GM12872 (cell line): ENCODE results near the gene PFKP.

ENCODE experiments used
- CTCF ChIP-seq: IDR thresholded peaks from 3 replicates; pipeline ENCODE4 v1.5.1; 2011; ENCODE audit warnings: low read depth, mild to moderate bottlenecking, low read length, moderate library complexity; ENCODE audit not compliant: insufficient read depth

PFKP gene

DNA sequence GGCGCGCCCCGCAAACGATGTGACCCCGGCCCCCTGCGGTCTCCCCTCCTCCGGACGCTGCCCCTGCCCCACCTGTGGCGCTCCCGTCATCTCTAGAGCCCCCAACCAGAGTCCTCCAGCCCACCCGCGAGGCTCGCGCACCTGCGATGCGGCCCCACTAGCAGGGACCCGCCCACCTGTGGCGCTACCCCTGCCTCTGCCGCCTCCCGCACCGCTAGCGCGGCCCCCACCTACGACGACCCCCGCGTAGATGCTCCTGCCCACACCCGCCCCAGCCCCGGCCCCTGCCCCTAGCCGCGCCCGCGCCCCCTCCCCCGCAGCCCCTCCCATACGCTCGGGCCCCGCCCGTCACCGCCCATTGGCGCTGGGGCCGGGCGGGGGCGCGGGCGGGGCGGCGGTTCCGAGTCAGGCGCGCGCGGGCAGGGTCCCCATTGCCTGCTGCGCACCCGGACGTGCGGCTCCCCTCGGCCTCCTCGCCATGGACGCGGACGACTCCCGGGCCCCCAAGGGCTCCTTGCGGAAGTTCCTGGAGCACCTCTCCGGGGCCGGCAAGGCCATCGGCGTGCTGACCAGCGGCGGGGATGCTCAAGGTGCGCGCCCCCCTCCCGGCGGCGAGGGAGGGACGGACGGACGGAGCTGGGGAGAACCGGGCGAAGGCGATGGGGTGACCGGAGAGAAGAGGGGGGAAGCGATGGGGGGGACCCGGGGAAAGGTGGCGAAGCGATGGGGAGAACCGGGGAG lies at the start of gene PFKP:
Gene PFKP (plus strand): TSS at position 431 of the 741 bp plus-strand sequence. CDS start 48 bp downstream, at position 479.
- no peak for TF ChIP-seq CTCF

GRCh38 chr10:3018247-3018646 lies 49.1 kb upstream of the PFKP start:
- TF ChIP-seq CTCF: no peak

GRCh38 chr10:3020311-3020710 lies 47.0 kb upstream of the PFKP start:
- no peak for TF ChIP-seq CTCF

GRCh38 chr10:3020881-3021280 lies 46.5 kb upstream of the PFKP start:
- TF ChIP-seq CTCF: no peak

GRCh38 chr10:3022027-3022426 lies 45.3 kb upstream of the PFKP start:
- no peak for TF ChIP-seq CTCF

GRCh38 chr10:3023892-3024291 lies 43.5 kb upstream of the PFKP start:
- TF ChIP-seq CTCF: no peak

DNA sequence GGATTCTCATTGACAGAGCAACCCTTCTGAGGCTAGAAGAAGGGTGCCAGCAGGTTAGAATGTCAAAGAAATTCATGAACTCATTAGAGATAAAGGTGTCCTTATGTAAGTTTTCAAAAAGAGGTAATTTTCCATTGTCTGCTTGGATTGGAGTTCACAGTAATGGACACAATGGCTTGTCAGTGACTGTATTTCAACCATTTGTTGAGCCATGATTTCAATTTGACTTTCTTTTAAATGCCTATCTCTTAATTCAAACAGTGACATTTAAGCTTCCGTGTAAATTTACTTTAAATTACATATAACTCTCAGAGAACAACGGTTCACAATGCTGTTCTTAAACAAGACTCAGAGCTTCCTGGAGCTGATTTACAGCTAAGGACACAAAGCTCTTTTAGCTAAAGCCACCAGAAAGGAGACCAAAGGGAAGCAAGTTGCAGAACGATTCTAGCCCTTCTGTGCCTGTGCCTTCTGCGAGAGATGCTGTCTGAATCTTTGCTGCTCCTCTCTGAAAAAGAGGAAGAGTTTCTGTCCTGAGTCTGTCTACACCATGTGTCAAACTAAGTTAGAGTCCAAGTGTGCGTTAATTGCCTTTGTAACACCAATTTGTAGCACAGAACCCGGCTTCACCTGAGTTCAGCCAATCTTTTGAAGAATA lies 42.2 kb upstream of the PFKP start:
- TF ChIP-seq CTCF: no peak
